Endothelial cell of umbilical vein (primary cell): Measurements from ENCODE around the gene RSRC1.

Experiments used
- EZH2 ChIP-seq: IDR thresholded peaks from 2 replicates; pipeline ENCODE4 v1.6.1; 2012; ENCODE audit warnings: borderline replicate concordance, low read depth, mild to moderate bottlenecking, moderate library complexity, low read length, inconsistent platforms; ENCODE audit not compliant: severe bottlenecking
- POLR2A ChIP-seq: IDR thresholded peaks from 2 replicates; pipeline ENCODE4 v1.6.1; 2012; ENCODE audit warnings: low read depth, mild to moderate bottlenecking, control low read depth, low read length

DNA sequence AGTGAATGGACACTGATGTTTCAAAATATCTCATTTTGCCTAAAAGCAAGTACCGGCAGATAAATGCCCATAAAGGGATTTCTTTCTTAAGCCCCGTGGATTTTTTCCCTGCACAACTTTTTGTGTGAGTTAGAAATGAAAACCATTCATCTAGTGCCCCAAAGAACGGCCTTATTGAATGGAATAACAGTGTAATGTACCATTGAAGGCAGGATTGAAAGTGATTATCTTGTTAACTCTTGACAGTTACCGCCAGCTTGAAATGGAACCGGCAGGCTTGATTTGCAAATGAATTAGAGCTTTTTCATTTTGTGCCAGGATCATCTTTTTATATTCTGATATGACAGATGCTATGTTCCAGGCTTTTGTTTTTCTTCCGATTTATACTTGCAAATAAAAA lies 162.2 kb downstream of the RSRC1 start:
- TF ChIP-seq EZH2 (no peak), POLR2A (no peak)
